H1 (cell line): ENCODE results near the gene PLXNA4. TPM values are rescaled to one million over a fixed set of nuclear protein-coding genes. Genes with fewer than 3 reads are reported as not detected.

Source experiments
- CTCF ChIA-PET: fragments of 300-600 bp; sonication (Branson Sonifier 250); formaldehyde crosslinking; loops from one replicate; lab custom pipeline; 2021; ENCODE audit not compliant: partially characterized antibody; lab: Charles Lee
- POLR2A ChIA-PET: fragments of 300-600 bp; sonication (Branson Sonifier 250); formaldehyde crosslinking; loops from one replicate; lab custom pipeline; 2021; ENCODE audit warnings: inconsistent platforms; ENCODE audit not compliant: partially characterized antibody; lab: Charles Lee
- DNase-seq, 2 experiments: peaks; one replicate each; pipeline versions ENCODE4 v3.0.0 to v3.0.0-alpha.2; 2010 to 2022; ENCODE audit warnings: low spot score in 2 of 2, low read depth in 1 of 2, mixed read lengths in 1 of 2
- FAIRE-seq: peaks from 2 replicates; lab custom pipeline; 2011; peaks lifted over from hg19 to GRCh38; lab: Jason Lieb, UNC
- H2AFZ ChIP-seq: 2 replicates; pipeline ENCODE4 v1.8.1; 2012; ENCODE audit warnings: low read length, inconsistent platforms
- H2AK5ac ChIP-seq: 2 replicates; pipeline ENCODE4 v1.6.1; 2013; ENCODE audit warnings: low read depth, low read length
- H2BK120ac ChIP-seq: replicated peaks from 2 replicates; pipeline ENCODE3; 2013; ENCODE audit warnings: low read depth, low read length, inconsistent platforms
- H2BK12ac ChIP-seq: 2 replicates; pipeline ENCODE4 v1.6.1; 2013; ENCODE audit warnings: low read depth, low read length
- H2BK15ac ChIP-seq: 2 replicates; pipeline ENCODE4 v1.6.1; 2013; ENCODE audit warnings: low read length
- H2BK20ac ChIP-seq: 2 replicates; pipeline ENCODE4 v1.6.1; 2013; ENCODE audit warnings: low read length
- H2BK5ac ChIP-seq: 2 replicates; pipeline ENCODE4 v1.6.1; 2013; ENCODE audit warnings: low read depth, low read length
- H3K14ac ChIP-seq: 2 replicates; pipeline ENCODE4 v1.6.1; 2013; ENCODE audit warnings: inconsistent platforms; ENCODE audit not compliant: insufficient read length
- H3K18ac ChIP-seq: 2 replicates; pipeline ENCODE4 v1.6.1; 2013; ENCODE audit warnings: low read length; ENCODE audit errors: extremely low read depth
- H3K23ac ChIP-seq: 2 replicates; pipeline ENCODE4 v1.6.1; 2013; ENCODE audit warnings: inconsistent platforms; ENCODE audit not compliant: insufficient read length
- H3K23me2 ChIP-seq: 2 replicates; pipeline ENCODE4 v1.6.1; 2013; ENCODE audit warnings: low read depth, low read length
- H3K27ac ChIP-seq: 2 replicates; pipeline ENCODE4 v1.6.1; 2011; ENCODE audit warnings: low read depth, low read length, inconsistent platforms
- H3K27me3 ChIP-seq, 4 experiments: replicated peaks in 1 of 4; 1 replicate in 1 of 4; 2 replicates in 3 of 4; pipeline versions ENCODE4 v1.6.1 to v1.8.1; 2011 to 2013; ENCODE audit warnings: low read length in 3 of 4, mild to moderate bottlenecking in 3 of 4, inconsistent platforms in 2 of 4, mixed read lengths in 2 of 4, moderate library complexity in 1 of 4; ENCODE audit not compliant: control insufficient read depth in 3 of 4, insufficient read depth in 3 of 4; ENCODE audit errors: extremely low read depth in 1 of 4
- H3K36me3 ChIP-seq, 4 experiments: 2 replicates each; pipeline versions ENCODE4 v1.6.1 to v1.8.1; 2011 to 2013; ENCODE audit warnings: mild to moderate bottlenecking in 4 of 4, low read length in 3 of 4, moderate library complexity in 2 of 4, control low read depth in 1 of 4, inconsistent platforms in 1 of 4; ENCODE audit not compliant: insufficient read depth in 4 of 4, control insufficient read depth in 2 of 4
- H3K4ac ChIP-seq: replicated peaks from 2 replicates; pipeline ENCODE3; 2013; ENCODE audit warnings: low read length, low read depth, mixed read lengths, inconsistent platforms; ENCODE audit not compliant: insufficient read length
- H3K4me1 ChIP-seq, 4 experiments: replicated peaks in 1 of 4; 1 replicate in 1 of 4; 2 replicates in 3 of 4; pipeline versions ENCODE4 v1.6.1 to v1.8.1; 2011 to 2013; ENCODE audit warnings: low read length in 3 of 4, inconsistent platforms in 2 of 4, mixed read lengths in 1 of 4; ENCODE audit not compliant: insufficient read depth in 4 of 4, control insufficient read depth in 3 of 4
- H3K4me2 ChIP-seq, 2 experiments: 2 replicates each; pipeline versions ENCODE4 v1.6.1 to v1.8.1; 2011 to 2013; ENCODE audit warnings: low read depth in 2 of 2, low read length in 2 of 2, control low read depth in 1 of 2, inconsistent platforms in 1 of 2, mild to moderate bottlenecking in 1 of 2; ENCODE audit not compliant: insufficient read depth in 1 of 2
- H3K4me3 ChIP-seq, 4 experiments: fragments of 200-600, 300-600 bp in 1 of 4; sonication (generic), shearing (Covaris generic), sonication (Bioruptor Twin) in 1 of 4; 2 replicates each; pipeline versions ENCODE4 v1.5.1 to v1.8.1; 2011 to 2016; ENCODE audit warnings: low read length in 4 of 4, low read depth in 3 of 4, control low read depth in 2 of 4, inconsistent platforms in 2 of 4, mild to moderate bottlenecking in 2 of 4, mixed read lengths in 1 of 4, moderate library complexity in 1 of 4; ENCODE audit not compliant: insufficient read depth in 2 of 4; ENCODE audit errors: extremely low read depth in 1 of 4
- H3K56ac ChIP-seq: replicated peaks from 2 replicates; pipeline ENCODE3; 2013; ENCODE audit warnings: low read depth, mild to moderate bottlenecking, mixed read lengths, low read length, inconsistent platforms; ENCODE audit not compliant: insufficient read length
- H3K79me1 ChIP-seq: 2 replicates; pipeline ENCODE4 v1.6.1; 2013; ENCODE audit warnings: low read depth, low read length, control low read depth
- H3K79me2 ChIP-seq, 2 experiments: 2 replicates each; pipeline versions ENCODE4 v1.6.1 to v1.8.1; 2012 to 2013; ENCODE audit warnings: low read length in 2 of 2, mild to moderate bottlenecking in 2 of 2, inconsistent platforms in 1 of 2; ENCODE audit not compliant: insufficient read depth in 2 of 2, control insufficient read depth in 1 of 2
- H3K9ac ChIP-seq, 4 experiments: replicated peaks in 1 of 4; 1 replicate in 1 of 4; 2 replicates in 3 of 4; pipeline versions ENCODE4 v1.6.1 to v1.8.1; 2011 to 2013; ENCODE audit warnings: low read depth in 3 of 4, low read length in 3 of 4, control low read depth in 2 of 4, mild to moderate bottlenecking in 2 of 4, moderate library complexity in 2 of 4, inconsistent platforms in 1 of 4; ENCODE audit errors: extremely low read depth in 1 of 4
- H3K9me3 ChIP-seq, 2 experiments: 2 replicates each; pipeline versions ENCODE4 v1.6.1 to v1.8.1; 2012 to 2013; ENCODE audit warnings: mild to moderate bottlenecking in 2 of 2, moderate library complexity in 2 of 2, control low read depth in 1 of 2, inconsistent platforms in 1 of 2, low read depth in 1 of 2, low read length in 1 of 2, mixed read lengths in 1 of 2; ENCODE audit not compliant: insufficient read depth in 2 of 2
- H4K20me1 ChIP-seq, 2 experiments: replicated peaks in 1 of 2; 2 replicates each; pipeline versions ENCODE3 to v1.8.1; 2011 to 2013; ENCODE audit warnings: inconsistent platforms in 2 of 2, low read length in 2 of 2, mild to moderate bottlenecking in 1 of 2; ENCODE audit not compliant: insufficient read depth in 2 of 2, control insufficient read depth in 1 of 2
- H4K5ac ChIP-seq: 2 replicates; pipeline ENCODE4 v1.6.1; 2013; ENCODE audit warnings: low read length, low read depth, mixed read lengths, inconsistent platforms; ENCODE audit not compliant: insufficient read length
- H4K8ac ChIP-seq: 2 replicates; pipeline ENCODE4 v1.8.0; 2013; ENCODE audit warnings: mild to moderate bottlenecking, moderate library complexity, low read length, inconsistent platforms; ENCODE audit not compliant: insufficient read depth; ENCODE audit errors: extremely low read depth
- H4K91ac ChIP-seq: replicated peaks from 2 replicates; pipeline ENCODE3; 2013; ENCODE audit warnings: low read length, mixed read lengths, inconsistent platforms; ENCODE audit not compliant: insufficient read length
- BACH1 ChIP-seq: IDR thresholded peaks from 2 replicates; pipeline ENCODE4 v1.6.1; 2012; ENCODE audit warnings: low read length, improper control_type of control experiment
- CHD1 ChIP-seq: IDR thresholded peaks from 2 replicates; pipeline ENCODE4 v1.6.1; 2012; ENCODE audit warnings: low read depth, low read length, improper control_type of control experiment
- CREB1 ChIP-seq: IDR thresholded peaks from 2 replicates; pipeline ENCODE4 v1.6.1; 2012; ENCODE audit warnings: inconsistent platforms
- PHF8 ChIP-seq: fragments of 200-600 bp; sonication (generic); conservative IDR thresholded peaks from 2 replicates; pipeline ENCODE4 v1.7.1; 2012; ENCODE audit warnings: low read depth, mild to moderate bottlenecking, inconsistent platforms, low read length, moderate library complexity
- RFX5 ChIP-seq: IDR thresholded peaks from 2 replicates; pipeline ENCODE4 v1.6.1; 2011; ENCODE audit warnings: low read depth, low read length, improper control_type of control experiment, borderline replicate concordance
- SIX5 ChIP-seq: IDR thresholded peaks from 2 replicates; pipeline ENCODE4 v1.6.1; 2011; ENCODE audit warnings: mild to moderate bottlenecking, low read depth, low read length
- WGBS, 2 experiments: shearing (Covaris generic) in 1 of 2; methylation state at CpG; one replicate each; pipeline versions ENCODE4 v1.1.6 to v1.1.7; 2013 to 2015; ENCODE audit warnings: low lambda C conversion rate in 2 of 2, mixed read lengths in 2 of 2, inconsistent platforms in 1 of 2, low coverage in 1 of 2, missing lambda C conversion rate in 1 of 2; ENCODE audit not compliant: insufficient replicate concordance in 2 of 2, insufficient coverage in 1 of 2, insufficient read length in 1 of 2; ENCODE audit errors: extremely low coverage in 1 of 2, missing lambda C conversion rate in 1 of 2; 5-methylcytosine and 5-hydroxymethylcytosine counted together
- polyA plus RNA-seq, 7 experiments: library from polyadenylated mRNA; depleted of rRNA in 3 of 7; stranded (reverse) in 5 of 7; unstranded in 2 of 7; fragments of >200 nt in 5 of 7; fragments of 200-250 nt in 2 of 7; gene quantifications; 1 replicate in 5 of 7; 2 replicates in 1 of 7; 4 replicates in 1 of 7; pipeline versions ENCODE4 v1.2.1 to v1.2.3, GENCODE V29; 2011 to 2013; ENCODE audit warnings: missing spikeins in 2 of 7, mixed read lengths in 2 of 7
- total RNA-seq: library from RNA; stranded (reverse); fragmentation: NEBNext Ultra II Directional; extraction: Animal tissue kit (Norgen Biotek cat#: 25700); gene quantifications from 2 replicates; pipeline ENCODE4 v1.2.1, GENCODE V29; 2021
- TF ChIP-seq, protein P1 (sequence below), 3 experiments: IDR thresholded peaks; 1 replicate in 2 of 3; 2 replicates in 1 of 3; pipeline versions ENCODE4 v1.5.1 to v1.6.1; 2011; ENCODE audit warnings: low read length in 3 of 3, mild to moderate bottlenecking in 3 of 3, inconsistent platforms in 2 of 3, low read depth in 1 of 3, moderate library complexity in 1 of 3; ENCODE audit not compliant: insufficient read depth in 1 of 3; ENCODE audit errors: control extremely low read depth in 1 of 3
- TF ChIP-seq, protein P2 (sequence below): IDR thresholded peaks from 2 replicates; pipeline ENCODE4 v1.6.1; 2011; ENCODE audit warnings: low read length, improper control_type of control experiment
- TF ChIP-seq, protein P3 (sequence below): IDR thresholded peaks from 2 replicates; pipeline ENCODE4 v1.6.1; 2012; ENCODE audit warnings: low read length, inconsistent platforms

The PLXNA4 gene
- total and polyA plus RNA-seq, 2 of the 8 experiments (the other 6 are each of a cell fraction or from before 2014, with no cell fraction given): 0.76 to 0.79 TPM

DNA sequence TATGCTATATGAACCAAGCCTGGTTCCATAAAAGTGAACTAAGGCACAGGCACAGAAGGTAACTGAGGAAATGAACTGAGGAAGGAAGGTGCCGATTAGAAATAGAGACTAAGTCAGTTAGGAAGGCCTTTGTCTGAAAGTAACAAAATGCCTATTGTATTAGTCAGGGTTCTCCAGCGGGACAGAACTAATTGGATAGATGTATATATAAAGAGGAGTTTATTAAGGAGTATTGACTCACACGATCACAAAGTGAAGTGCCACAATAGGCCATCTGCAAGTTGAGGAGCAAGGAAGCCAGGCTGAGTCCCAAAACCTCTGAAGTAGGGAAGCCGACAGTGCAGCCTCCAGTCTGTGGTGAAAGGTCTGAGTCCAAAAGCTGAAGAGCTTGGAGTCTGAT is 13.9 kb upstream of the PLXNA4 start:
- Histone ChIP-seq H2BK15ac (no peak overlapping the region), H3K4me2 (no peak overlapping the region), H3K36me3 (no peaks in the 10 kb centered on the region; a peak in 1 of 8 replicates), H3K9ac (no peak overlapping the region), H4K5ac (no peak overlapping the region), H3K27me3 (no peaks in the 10 kb centered on the region; a peak in 1 of 7 replicates), H3K56ac (no peak overlapping the region), H2BK12ac (no peak overlapping the region), H3K14ac (no peak overlapping the region), H2AK5ac (no peak overlapping the region), H4K8ac (no peak overlapping the region), H4K91ac (no peak overlapping the region), H3K4ac (no peak overlapping the region), H3K79me2 (no peaks in the 10 kb centered on the region), H3K23ac (no peak overlapping the region), H3K79me1 (no peaks in the 10 kb centered on the region), H3K18ac (no peak overlapping the region), H2BK20ac (no peak overlapping the region), H3K4me1 (0 out of 7 replicates have a peak, but pooled peaks cover 0 to 2% (median 0%) of the 10 kb centered on the region in 4 experiments), H3K9me3 (no peaks in the 10 kb centered on the region), H2BK5ac (no peak overlapping the region), H3K4me3 (no peak overlapping the region), H3K27ac (no peak overlapping the region), H2AFZ (no peak overlapping the region), H4K20me1 (no peaks in the 10 kb centered on the region), H2BK120ac (no peak overlapping the region), H3K23me2 (no peaks in the 10 kb centered on the region)
- ChIA-PET POLR2A (no interaction called here), CTCF (interaction anchor here (1.5 to 1.9 kb wide), 3 partner anchors 10 to 16 kb away, joined by 3 to 7 read pairs (median 4); no protein-coding TSS in a partner anchor)
- DNase-seq (no peak), FAIRE-seq (no peak)
- WGBS, 2 experiments: 81% methylated on average over 4 of the region's 4 CpGs; no CpG with 5 or more reads in 1 of the 2 experiments
- TF ChIP-seq CHD1: no peak
- TF ChIP-seq, protein P1, sequence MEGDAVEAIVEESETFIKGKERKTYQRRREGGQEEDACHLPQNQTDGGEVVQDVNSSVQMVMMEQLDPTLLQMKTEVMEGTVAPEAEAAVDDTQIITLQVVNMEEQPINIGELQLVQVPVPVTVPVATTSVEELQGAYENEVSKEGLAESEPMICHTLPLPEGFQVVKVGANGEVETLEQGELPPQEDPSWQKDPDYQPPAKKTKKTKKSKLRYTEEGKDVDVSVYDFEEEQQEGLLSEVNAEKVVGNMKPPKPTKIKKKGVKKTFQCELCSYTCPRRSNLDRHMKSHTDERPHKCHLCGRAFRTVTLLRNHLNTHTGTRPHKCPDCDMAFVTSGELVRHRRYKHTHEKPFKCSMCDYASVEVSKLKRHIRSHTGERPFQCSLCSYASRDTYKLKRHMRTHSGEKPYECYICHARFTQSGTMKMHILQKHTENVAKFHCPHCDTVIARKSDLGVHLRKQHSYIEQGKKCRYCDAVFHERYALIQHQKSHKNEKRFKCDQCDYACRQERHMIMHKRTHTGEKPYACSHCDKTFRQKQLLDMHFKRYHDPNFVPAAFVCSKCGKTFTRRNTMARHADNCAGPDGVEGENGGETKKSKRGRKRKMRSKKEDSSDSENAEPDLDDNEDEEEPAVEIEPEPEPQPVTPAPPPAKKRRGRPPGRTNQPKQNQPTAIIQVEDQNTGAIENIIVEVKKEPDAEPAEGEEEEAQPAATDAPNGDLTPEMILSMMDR (IDR thresholded peaks at IDR 0.05; ENCODE audit: control extremely low read depth in 1 of 3, insufficient read depth in 1 of 3, low read depth in 1 of 3, low read length in 3 of 3): no peak
- no peak for TF ChIP-seq CREB1
- TF ChIP-seq SIX5: no peak
- no peak for TF ChIP-seq BACH1
- TF ChIP-seq, protein P2, sequence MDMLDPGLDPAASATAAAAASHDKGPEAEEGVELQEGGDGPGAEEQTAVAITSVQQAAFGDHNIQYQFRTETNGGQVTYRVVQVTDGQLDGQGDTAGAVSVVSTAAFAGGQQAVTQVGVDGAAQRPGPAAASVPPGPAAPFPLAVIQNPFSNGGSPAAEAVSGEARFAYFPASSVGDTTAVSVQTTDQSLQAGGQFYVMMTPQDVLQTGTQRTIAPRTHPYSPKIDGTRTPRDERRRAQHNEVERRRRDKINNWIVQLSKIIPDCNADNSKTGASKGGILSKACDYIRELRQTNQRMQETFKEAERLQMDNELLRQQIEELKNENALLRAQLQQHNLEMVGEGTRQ: no peak
- no peak for TF ChIP-seq PHF8
- TF ChIP-seq, protein P3, sequence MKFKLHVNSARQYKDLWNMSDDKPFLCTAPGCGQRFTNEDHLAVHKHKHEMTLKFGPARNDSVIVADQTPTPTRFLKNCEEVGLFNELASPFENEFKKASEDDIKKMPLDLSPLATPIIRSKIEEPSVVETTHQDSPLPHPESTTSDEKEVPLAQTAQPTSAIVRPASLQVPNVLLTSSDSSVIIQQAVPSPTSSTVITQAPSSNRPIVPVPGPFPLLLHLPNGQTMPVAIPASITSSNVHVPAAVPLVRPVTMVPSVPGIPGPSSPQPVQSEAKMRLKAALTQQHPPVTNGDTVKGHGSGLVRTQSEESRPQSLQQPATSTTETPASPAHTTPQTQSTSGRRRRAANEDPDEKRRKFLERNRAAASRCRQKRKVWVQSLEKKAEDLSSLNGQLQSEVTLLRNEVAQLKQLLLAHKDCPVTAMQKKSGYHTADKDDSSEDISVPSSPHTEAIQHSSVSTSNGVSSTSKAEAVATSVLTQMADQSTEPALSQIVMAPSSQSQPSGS: no peak
- TF ChIP-seq RFX5: no peak
